Measurements from ENCODE around the gene KIF1A. TPM values are rescaled to one million over a fixed set of nuclear protein-coding genes. Genes with fewer than 3 reads are reported as not detected.

KIF1A gene
- total RNA-seq, 2 experiments from 2014 or later, result not detected

- ATAC-seq (ENCODE audit: poor library complexity) (no peak), DNase-seq (no peak)
- POLR2A ChIA-PET, result no interaction called here
- H3K4me3 Mint-ChIP-seq, result no peak overlapping the region
- peaks cover 4% of the 10 kb centered on the region for H3K27me3 Mint-ChIP-seq
- Histone ChIP-seq H3K9me3 (ENCODE audit: control insufficient read depth in 1 of 2, insufficient read depth in 1 of 2, low read length in 2 of 2) (peaks cover 0 to 1% of the 10 kb centered on the region in 2 experiments), H3K27me3 (ENCODE audit: control insufficient read depth in 1 of 2, insufficient read depth in 2 of 2, low read length in 2 of 2) (no peaks in the 10 kb centered on the region), H3K36me3 (ENCODE audit: insufficient read depth, low read length) (no peaks in the 10 kb centered on the region), H3K4me1 (ENCODE audit: insufficient read depth, low read length) (no peaks in the 10 kb centered on the region), H3K27ac (ENCODE audit: low read depth in 1 of 2, low read length in 2 of 2) (no peak overlapping the region), H3K4me3 (ENCODE audit: low read length) (no peak overlapping the region)
- no peak overlapping the region for H3K27ac Mint-ChIP-seq
- no peaks in the 10 kb centered on the region for H3K4me1 Mint-ChIP-seq (ENCODE audit: low read depth)
- intact Hi-C loops (cut with DNase I, micrococcal nuclease), result loop anchor here in 1 of 2 experiments (10.0 kb wide), 1 partner anchor 47 kb away; no protein-coding TSS in a partner anchor
- TF ChIP-seq CTCF (IDR thresholded peaks at IDR 0.05), result no peak
- CTCF ChIA-PET, result no interaction called here
- H3K9me3 Mint-ChIP-seq, result no peaks in the 10 kb centered on the region
- no peaks in the 10 kb centered on the region for H3K36me3 Mint-ChIP-seq (ENCODE audit: low read depth)
Measured at GRCh38 chr2:240712121-240712520, 107.9 kb downstream of the KIF1A start.

- Histone ChIP-seq H3K4me3 (ENCODE audit: low read length) (no peak overlapping the region), H3K27me3 (ENCODE audit: control insufficient read depth in 1 of 2, insufficient read depth in 2 of 2, low read length in 2 of 2) (no peaks in the 10 kb centered on the region), H3K4me1 (ENCODE audit: insufficient read depth, low read length) (no peaks in the 10 kb centered on the region), H3K36me3 (ENCODE audit: insufficient read depth, low read length) (no peaks in the 10 kb centered on the region), H3K27ac (ENCODE audit: low read depth in 1 of 2, low read length in 2 of 2) (no peak overlapping the region), H3K9me3 (ENCODE audit: control insufficient read depth in 1 of 2, insufficient read depth in 1 of 2, low read length in 2 of 2) (no peaks in the 10 kb centered on the region)
- ChIA-PET CTCF (no interaction called here), POLR2A (no interaction called here)
- no peaks in the 10 kb centered on the region for H3K9me3 Mint-ChIP-seq
- no peaks in the 10 kb centered on the region for H3K4me1 Mint-ChIP-seq (ENCODE audit: low read depth)
- ATAC-seq (ENCODE audit: poor library complexity) (no peak), DNase-seq (no peak)
- H3K27me3 Mint-ChIP-seq, result peaks cover 4% of the 10 kb centered on the region
- no peak overlapping the region for H3K4me3 Mint-ChIP-seq
- no peaks in the 10 kb centered on the region for H3K36me3 Mint-ChIP-seq (ENCODE audit: low read depth)
- intact Hi-C loops (cut with DNase I, micrococcal nuclease), result loop anchor here in 1 of 2 experiments (10.0 kb wide), 1 partner anchor 47 kb away; no protein-coding TSS in a partner anchor
- no peak overlapping the region for H3K27ac Mint-ChIP-seq
- no peak for TF ChIP-seq CTCF (IDR thresholded peaks at IDR 0.05)
Measured at GRCh38 chr2:240711701-240712100, 108.3 kb downstream of the KIF1A start.

GRCh38 chr2:240711296-240711695 is 108.7 kb downstream of the KIF1A start:
- Histone ChIP-seq H3K9me3 (ENCODE audit: control insufficient read depth in 1 of 2, insufficient read depth in 1 of 2, low read length in 2 of 2) (no peaks in the 10 kb centered on the region), H3K27me3 (ENCODE audit: control insufficient read depth in 1 of 2, insufficient read depth in 2 of 2, low read length in 2 of 2) (no peaks in the 10 kb centered on the region), H3K36me3 (ENCODE audit: insufficient read depth, low read length) (no peaks in the 10 kb centered on the region), H3K4me1 (ENCODE audit: insufficient read depth, low read length) (no peaks in the 10 kb centered on the region), H3K27ac (ENCODE audit: low read depth in 1 of 2, low read length in 2 of 2) (no peak overlapping the region), H3K4me3 (ENCODE audit: low read length) (no peak overlapping the region)
- intact Hi-C loops (cut with DNase I, micrococcal nuclease), result loop anchor here in 1 of 2 experiments (10.0 kb wide), 1 partner anchor 46 kb away; no protein-coding TSS in a partner anchor
- ATAC-seq (ENCODE audit: poor library complexity), result no peak
- Mint-ChIP-seq H3K4me3 (no peak overlapping the region), H3K9me3 (no peaks in the 10 kb centered on the region), H3K36me3 (ENCODE audit: low read depth) (no peaks in the 10 kb centered on the region), H3K27ac (no peak overlapping the region), H3K4me1 (ENCODE audit: low read depth) (no peaks in the 10 kb centered on the region), H3K27me3 (peaks cover 4% of the 10 kb centered on the region)
- DNase-seq, result no peak
- no peak for TF ChIP-seq CTCF (IDR thresholded peaks at IDR 0.05)
- ChIA-PET POLR2A (no interaction called here), CTCF (no interaction called here)
